Fibroblast of skin of right biceps (primary cell): ENCODE data around the gene GPSM3.

ENCODE experiments used
- DNase-seq: peaks from one replicate; pipeline ENCODE4 v3.0.0-alpha.2; 2013

Gene GPSM3

DNA sequence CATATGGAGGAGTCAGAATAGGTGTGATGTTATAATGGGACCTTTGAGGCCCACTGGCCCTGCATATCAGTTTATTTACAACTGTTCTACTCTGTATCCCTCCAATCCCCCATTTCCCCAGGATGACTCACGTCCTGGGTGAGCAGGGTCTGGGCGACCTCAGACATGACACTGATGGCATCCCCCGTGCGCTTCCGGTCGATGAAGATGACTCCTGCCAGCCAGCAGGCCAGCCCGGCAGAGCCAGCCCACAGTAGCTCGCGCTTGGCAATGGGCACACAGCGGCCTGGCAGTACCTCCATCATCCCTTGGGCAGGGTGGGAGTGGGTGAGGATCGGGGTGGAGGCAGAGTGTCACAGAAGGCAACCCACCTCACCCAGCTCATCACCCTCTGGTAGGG, 22.1 kb downstream of the GPSM3 start:
- DNase-seq, result no peak

DNA sequence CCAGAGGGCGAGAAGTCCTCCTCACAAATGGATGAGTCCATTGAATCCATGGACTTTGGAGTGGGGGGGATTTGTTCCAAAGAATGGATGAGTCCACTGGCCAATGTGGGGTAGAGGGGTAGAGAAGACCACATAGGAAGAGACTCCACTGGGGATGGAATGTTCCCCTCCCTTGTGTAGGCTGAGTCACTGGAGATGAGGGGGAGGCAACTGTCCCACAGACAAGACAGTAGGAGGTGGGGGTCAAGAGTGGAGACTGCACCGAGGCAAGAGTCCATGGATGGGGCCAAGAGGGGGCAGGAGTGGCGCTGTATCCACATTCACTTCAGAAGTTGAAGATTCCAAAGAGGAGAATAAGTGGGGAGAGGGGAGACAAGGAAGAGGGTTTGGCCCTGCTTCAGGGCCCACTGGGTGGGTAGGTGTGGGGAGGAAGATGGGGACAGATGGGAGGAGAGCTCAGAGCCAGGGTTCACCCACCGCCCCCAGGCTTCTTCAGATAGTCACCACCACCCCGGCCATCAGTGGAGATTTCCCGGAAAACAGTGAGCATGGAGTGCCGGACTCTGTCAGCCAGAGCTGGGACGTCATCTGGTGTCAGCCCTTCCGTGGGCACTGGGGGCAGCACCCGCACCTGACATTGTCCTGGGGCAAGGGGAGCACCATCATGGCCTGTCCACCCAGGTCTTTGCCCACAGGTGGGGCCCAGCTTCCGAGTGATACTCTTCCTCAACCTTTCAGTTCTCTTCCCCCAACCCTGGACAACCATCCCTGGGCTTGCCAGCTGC, 23.4 kb downstream of the GPSM3 start:
- peak; percentile 66 for DNase-seq

DNA sequence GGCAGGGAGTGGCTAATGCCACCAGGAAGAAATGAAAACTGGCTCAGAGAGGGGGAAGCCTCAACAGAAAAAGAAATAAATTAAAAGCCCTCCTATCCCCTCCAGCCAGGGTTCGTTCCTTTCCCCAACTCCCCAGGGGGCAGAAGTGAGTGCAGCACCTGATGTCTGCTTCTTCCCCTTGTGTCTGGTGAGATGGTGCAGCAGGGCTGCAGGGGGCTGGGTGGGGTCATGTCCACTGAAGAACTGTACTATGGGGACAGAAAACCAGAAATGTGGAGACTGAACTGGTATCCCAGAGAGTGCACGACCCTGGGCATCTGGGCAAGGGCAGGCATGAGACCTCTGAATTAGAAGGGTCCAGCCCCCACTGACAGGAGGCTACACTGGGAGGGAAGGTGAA, 24.1 kb downstream of the GPSM3 start:
- no peak for DNase-seq

DNA sequence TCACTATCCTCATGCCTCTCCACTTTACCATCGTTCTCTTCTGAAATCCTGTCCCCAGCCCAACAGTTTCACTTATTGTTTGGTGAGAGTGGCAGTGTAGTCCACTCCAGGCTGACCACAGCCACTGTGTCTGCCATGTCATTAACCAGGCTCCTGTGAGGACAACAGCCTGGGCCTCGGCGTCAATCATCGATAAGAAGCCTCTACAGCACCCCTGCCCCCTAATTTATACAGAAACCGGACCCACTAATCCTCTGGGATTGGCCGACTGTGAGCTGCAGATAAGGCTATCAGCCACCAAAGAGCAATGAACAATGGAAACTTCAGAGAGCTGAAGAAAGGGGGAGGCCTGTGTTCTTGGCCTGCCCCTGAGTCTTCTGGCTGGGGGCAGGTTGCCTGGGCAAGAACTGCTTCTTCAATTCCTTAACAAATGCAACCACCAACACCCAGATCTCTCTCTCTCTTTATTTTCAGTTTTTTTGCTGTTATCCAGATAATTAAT, 24.6 kb downstream of the GPSM3 start:
- no peak for DNase-seq

DNA sequence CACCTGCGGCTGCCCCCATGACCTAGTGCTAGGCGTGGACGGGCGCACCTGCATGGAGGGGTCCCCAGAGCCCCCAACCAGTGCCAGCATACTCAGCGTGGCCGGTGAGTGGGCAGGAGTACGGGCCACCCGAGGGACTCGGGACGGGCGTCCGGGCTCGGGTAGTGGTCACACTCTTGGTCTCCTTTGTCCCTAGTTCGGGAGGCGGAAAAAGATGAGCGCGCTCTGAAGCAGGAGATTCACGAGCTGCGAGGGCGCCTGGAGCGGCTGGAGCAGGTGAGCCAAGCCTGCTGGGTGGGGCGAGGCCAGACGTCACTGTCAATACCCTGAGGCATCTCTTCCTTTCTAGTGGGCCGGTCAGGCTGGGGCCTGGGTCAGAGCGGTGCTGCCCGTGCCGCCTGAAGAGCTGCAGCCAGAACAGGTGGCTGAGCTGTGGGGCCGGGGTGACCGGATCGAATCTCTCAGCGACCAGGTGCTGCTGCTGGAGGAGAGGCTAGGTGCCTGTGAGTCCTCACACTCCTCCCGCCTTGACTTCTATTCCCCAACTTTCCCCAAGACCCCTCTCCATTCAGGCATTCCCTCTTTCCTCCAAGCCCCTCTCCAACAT, 25.2 kb downstream of the GPSM3 start:
- DNase-seq, result no peak

DNA sequence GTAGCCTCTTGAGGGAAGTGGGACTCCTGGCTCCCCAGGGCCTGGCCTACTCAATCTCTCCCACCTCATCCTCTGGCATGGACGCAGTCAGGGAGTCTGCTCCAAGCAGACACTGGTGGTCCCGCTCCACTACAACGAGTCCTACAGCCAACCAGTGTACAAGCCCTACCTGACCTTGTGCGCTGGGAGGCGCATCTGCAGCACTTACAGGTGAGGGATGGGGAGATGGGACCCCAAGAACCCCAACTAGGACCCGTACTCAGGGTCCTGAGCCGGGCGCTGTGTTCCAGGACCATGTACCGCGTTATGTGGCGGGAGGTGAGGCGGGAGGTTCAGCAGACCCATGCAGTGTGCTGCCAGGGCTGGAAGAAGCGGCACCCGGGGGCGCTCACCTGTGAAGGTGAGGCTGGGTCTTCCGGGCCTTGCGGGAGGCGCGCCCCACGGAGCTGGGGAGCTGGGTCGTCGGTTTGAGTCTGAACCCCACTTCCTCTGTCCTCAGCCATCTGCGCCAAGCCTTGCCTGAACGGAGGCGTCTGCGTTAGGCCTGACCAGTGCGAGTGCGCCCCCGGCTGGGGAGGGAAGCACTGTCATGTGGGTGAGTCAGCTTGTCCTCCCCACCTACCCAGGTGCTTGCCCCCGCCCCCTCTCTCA, 25.9 kb downstream of the GPSM3 start:
- no peak for DNase-seq

DNA sequence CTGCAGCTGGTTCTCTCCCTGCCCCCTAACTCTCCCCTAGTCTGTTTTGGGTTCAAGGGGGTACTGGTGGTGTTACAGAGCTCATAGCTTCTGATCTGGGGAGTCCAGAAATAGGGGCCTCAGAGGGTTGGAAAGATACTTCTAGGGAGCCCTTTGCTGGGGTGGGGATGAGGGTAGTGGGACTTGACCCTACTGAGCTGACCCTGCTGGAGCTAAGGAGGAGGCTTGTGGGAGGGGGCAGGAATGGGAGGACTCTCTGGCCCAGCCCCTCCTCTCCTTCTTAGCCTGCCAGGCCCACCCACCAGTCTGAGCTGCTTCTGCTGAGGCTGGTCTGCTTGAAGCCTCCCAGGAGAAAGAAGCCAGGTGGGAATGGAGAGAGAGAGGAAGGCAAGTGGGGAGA, 28.1 kb downstream of the GPSM3 start, which contains the start of gene EGFL8:
EGFL8 (plus strand) TSS at position 301 of the 400 bp plus-strand sequence. CDS start 1,571 bp downstream, outside the sequence.
- DNase-seq, result no peak

DNA sequence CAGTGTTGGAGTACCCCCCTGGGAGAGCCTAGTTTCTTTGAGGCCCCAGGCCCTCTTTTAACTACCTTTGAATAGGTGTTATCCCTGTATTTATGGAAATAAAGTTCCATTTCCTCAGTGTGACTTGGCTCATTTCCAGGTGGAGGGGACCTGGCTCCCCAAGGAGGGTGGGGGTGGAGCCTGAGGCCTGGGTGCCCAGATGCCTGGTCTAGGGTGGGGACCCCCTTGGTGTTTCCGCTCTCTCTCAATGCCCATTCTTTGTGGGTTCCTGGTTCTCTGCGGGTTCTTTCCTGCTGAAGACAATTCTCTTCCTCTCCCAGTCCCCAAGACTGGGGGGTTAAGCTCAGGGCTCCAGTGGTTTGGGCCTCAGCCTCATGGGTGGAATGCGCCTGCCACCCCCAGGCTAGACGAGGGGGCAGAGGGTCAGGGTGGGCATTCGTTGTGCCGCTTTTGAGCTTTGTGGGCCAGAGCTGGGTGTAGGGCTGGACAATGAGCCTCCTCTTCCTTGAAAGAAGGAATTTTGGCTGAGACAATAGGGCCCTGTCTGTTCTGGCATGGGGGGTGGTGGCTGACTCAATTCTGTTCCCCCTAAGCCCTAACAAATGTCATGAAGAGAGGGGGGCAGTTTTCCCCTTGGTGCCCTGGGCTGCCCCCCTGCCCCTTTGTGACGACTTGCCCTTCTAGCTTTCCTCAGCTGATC, 28.7 kb downstream of the GPSM3 start:
- no peak for DNase-seq

DNA sequence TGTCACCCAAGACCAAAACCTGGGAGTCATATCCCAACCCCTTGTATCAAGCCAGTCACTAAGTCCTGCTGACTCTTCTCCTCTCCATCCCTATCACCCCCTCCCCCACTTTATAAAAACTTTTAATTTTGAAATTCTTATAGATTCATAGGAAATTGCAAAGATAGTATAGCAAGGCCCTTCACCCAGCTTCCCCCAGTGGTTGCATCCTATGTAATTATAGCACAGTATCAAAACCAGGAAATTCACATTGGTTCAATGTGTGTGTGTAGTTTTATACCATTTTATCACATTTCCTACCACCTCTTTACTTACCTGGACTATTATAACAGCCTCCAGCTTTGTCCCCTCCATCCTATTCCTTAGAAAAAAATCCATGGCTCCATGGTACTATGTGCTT, 34.4 kb downstream of the GPSM3 start:
- DNase-seq, result no peak

DNA sequence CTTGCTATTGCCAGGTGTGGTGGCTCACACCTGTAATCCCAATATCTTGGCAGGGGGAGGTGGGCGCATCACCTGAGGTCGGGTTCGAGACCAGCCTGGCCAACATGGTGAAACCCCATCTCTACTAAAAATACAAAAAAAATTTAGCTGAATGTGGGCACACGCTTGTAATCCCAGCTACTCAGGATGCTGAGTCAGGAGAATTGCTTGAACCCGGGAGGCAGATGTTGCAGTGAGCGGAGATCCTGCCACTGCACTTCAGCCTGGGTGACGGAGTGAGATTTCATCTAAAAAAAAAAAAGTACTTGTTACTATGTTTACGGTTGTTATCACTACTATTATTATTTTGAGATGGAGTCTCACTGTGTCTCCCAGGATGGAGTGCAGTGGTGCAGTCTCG, 35.6 kb downstream of the GPSM3 start:
- no peak for DNase-seq

DNA sequence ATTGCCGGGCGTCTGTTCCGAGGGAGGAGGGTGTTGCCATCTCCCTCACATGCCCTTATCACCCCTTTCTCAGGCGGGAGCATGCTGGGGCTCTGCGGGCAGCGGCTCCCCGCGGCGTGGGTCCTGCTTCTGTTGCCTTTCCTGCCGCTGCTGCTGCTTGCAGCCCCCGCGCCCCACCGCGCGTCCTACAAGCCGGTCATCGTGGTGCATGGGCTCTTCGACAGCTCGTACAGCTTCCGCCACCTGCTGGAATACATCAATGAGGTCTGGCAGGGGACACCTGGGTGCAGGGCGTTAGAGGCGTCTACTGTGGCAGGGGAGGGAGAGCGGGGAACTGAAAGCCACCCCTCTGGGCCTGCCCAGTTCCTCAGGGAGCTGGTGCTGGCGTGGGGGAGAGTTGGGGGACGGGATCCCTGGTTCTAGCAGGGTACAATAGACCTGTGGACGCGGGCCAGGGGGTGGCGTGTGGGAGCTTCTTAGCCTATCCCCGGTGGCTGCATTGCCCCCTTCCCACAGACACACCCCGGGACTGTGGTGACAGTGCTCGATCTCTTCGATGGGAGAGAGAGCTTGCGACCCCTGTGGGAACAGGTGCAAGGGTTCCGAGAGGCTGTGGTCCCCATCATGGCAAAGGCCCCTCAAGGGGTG, 37.8 kb downstream of the GPSM3 start:
- DNase-seq, result peak; percentile 69

DNA sequence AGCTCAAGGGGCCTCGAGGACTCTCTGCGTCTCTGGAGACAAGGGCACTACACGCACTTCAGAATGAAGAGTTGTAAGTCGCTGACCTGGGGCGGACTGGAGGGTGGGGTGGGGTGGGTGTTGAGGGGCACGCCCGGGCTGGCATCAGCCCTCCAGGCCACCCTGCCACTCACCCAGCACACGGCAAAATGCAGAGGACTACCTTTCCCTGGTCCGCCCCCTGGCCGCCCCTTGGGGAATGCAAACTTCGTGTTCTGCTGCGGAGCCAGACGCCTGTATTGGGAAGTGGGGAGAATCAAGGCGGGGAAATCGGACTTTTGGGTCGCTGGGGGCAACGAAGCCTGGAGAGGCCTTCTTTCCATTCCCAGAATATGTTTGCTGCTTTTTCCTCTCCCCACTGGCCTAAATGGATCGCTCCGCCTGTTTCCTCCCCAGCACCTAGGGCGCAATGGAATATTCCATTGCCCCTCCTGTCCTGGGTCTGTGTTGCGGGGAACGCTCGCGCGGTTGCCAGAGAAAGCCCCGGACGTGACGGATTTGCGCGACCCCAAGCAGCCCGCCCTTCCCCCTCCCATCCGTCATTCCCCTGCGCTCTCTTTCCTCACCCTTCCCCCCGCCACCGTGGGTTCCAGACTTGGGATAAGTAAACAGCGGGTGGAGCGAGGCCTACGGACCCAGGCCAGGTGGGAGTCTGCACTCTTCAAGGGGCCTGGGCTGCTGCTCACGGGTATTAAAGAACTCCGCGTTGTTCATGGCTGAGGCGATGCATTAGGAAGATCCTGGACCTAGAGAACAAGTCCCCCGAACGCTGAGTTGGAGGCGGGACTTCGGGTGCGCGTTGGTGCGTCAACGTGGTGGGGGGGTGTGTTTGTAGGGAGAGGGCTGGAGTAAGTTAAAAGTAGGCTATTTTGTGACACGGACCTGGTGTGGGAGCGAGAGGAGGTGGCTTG, 38.6 kb downstream of the GPSM3 start, which contains the start of gene PPT2:
PPT2 (plus strand) TSS at position 578 of the 950 bp plus-strand sequence. CDS start 454 bp downstream, outside the sequence.
- peak; percentile 96 for DNase-seq

DNA sequence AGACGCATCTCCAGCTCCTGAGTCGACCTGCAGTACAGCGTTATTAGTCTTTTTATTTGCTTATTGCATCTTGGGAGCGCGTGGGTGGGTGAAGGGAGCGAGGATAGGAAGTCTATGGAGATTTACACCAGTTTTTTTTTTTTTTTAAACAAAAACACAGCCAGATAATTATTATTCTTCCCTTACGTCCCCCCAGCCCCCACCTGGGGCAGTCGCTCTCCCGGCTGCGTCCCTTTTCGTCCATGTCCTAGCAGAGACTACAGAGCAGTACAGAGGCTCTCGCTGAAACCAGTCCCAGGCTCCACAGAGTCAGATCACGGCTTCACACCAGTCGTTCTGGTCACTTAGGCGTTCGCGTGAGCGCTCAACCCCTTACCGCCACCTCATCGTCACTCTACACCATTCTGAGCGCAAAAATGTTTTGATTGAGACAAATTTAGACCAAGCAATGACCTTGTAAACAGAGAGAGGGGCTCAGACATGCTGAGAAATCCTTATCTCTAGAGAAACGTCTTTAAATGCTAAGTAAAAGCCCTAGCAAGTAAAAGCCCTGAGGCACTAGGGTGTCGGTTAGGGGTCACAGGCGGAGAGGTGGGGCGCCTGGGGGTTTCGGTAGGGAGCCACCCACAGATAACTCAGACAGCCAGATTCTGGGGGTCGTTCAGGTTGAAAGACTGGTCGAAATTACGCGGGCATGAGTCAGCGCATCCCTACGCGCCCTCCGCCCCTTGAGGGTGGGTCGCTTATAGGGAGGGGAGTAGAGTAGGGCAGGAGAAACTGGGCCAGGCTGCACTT, 39.5 kb downstream of the GPSM3 start:
- peak; percentile 54 for DNase-seq

DNA sequence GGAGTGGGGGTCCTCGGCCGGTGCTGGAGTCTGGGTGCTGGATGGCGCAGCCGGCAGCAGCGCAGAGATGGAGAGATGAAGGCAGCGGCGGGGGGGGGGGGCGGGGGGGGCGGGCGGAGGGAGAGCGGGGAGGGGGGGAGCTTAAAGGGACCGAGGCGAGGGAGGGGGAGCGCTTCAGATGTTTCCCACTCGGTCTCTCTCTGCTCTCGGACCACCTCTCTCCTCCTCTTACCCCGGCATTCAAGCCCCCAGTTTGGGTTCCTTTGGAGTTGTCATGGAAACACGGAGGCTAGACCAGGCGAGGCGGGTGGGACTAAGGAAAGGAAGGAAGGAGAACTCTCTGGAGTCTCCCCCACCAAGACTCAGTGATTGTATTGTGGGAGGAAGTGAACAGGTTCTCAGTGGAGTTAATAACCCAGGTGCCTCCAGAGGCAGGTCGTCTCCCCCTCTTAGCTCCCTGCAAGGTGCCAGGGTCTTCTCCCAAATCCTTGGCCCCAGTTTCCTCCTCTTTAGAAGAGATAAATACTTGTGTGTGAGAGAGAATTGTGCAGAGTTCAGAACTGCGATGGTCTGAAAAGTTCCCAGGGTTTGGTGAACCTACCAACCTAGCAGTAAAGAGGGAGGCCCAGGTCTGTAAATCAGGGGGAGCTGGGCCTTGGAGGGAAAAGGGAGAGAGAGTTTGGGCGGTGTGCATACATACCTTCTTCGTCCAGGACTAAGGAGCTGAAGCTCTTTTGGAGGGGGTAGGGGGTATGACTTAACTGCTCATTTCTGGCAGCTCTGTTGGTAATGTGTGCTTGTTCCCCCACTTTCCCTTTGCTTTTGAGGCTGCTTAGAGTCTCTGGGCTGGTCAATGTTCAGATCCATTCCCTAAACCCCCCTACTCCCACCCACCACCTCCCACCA, 40.3 kb downstream of the GPSM3 start, which contains the start of gene PRRT1:
PRRT1 (minus strand) TSS at position 77 of the 906 bp plus-strand sequence. CDS start 112 bp downstream, outside the sequence.
- peak; percentile 26 for DNase-seq

DNA sequence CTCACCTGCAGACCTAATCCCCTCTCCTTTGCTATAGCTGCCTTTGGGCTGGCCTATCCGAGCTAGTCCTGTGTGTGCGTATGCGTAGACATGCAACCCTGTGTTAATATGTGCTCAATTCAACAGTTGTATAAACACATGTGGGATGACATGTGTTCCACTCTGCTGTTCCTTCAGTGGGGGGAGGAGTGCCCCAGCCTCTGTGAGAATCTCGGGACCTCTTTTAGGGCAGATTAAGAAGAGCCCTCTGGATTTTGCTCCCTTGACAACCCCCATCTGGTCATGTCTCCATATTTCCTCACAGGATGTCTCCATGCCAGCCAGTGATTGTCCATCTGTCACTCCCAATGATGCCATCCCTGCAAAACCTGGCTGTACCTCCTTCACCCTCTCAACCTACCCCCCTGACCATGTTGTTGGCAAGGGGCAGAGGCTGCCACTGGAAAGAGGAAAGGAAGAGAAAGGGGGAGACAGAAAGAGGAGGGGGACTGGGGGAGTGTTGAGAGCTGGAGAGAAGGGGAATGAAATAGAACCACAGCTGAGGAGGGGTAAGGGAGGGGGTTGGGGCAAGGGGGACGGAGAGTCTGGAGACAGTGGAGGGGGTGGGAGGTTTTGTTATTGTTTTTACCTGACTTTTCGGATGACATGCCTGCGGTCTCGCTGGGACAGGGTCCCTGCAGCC, 41.1 kb downstream of the GPSM3 start:
- no peak for DNase-seq

DNA sequence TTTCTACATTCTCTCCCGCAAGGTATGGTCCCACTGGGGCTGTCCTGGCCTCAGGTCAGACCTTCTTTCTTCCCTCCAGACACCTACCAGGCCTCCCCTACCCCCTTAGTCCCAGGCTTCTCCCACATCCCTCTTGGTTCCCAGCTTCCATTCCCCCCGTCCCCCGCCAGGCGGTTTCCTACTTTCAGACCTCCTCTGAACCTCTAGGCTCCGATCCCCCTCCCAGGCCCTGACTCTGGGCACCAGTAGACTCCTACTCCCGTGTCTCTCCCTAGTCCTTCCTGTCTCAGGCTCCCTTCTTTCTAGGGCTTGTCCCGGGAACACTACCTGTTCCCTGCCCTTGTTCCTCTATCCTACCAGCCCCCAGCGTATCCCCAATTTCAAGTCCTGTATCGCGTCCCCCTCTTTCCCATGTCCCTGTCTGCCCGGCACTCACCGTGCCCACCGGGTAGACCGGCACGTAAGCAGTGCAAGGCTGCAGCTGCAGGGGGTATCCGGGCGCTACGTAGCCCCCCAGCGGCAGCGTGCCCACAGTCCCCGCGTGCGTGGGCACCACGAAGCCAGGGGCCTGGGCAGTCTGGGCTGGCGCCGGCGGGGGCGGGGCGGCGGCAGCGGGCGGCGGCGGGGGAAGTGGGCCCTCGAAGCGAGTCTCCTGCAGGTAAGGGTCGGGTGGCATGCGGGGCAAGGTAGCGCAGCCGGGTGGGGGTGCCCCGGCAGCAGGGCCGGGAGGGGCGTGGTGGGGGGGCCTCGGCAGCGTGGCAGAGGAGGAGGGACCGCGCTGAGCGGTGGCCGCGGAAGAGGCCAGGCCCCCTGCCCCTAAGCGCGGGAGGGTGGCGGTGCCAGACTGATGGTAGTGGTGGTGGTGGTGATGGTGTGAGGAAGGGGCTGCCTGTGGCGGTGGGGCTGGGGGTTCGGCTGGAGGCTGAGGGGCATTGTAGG, 42.2 kb downstream of the GPSM3 start:
- DNase-seq, result no peak

DNA sequence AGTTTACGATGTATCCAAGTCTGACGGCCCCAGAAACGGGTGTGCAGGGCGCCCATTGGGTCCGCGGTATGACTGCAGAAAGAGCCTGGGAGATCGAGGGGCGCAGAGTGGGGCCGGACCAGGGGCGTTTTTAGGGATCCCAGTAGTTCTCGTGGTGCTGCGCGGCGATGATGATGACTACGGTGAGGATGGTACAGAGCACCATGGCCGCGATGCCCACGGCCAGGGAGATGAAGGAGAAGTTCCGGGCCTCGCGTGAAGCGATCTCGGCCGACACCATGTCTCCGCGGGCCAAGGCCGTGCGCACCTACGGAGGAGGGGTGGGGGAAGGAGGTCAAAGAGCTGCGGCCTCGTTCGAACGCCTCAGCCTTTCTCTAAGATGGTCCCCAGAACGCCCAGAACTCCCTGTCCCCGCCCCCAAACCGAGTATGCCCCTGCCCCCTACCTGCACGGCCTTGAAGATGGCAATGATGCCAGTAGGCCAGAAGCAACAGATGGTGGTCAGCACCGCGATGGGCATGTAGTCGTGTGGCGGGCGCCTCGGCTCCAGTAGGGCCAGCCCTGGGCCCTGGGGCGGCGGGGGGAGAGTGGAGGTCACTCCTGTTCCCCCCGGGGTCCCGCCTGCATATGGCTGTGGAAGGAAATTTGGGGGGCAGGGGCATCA, 43.2 kb downstream of the GPSM3 start:
- DNase-seq, result no peak
